ENCODE results near the gene DMD. TPM values are rescaled to one million over a fixed set of nuclear protein-coding genes. Genes with fewer than 3 reads are reported as not detected.

Gene DMD
- total and polyA plus RNA-seq, 12 donors, result 28.5 to 228 (median 168) TPM

DNA sequence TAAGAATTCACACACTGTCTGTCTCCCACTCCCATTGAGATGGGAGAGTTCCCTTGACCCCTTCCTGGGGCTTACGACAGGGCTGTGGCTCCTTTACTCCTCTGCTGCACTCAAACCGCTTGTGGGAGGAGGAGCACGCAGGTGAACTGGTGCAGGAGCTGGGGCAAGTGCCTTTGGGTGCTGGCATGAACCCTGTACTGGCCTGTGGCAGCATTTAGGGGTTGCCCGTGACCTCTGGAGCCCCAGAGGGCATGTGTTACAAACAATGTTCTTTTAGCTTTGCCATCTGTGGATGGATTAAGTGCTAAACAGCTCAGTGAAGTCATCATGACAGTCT lies 2117.7 kb downstream of the DMD start:
- Histone ChIP-seq H3K27me3 (no peaks in the 10 kb centered on the region), H3K4me3 (no peak overlapping the region), H3K36me3 (no peaks in the 10 kb centered on the region), H3K4me1 (peaks cover 0 to 2% (median 0%) of the 10 kb centered on the region in 9 donors), H3K27ac (no peak overlapping the region), H3K9me3 (no peaks in the 10 kb centered on the region)
- intact Hi-C loops (cut with DNase I), result no loop called here
- ATAC-seq, result no peak
- TF ChIP-seq, protein P1, sequence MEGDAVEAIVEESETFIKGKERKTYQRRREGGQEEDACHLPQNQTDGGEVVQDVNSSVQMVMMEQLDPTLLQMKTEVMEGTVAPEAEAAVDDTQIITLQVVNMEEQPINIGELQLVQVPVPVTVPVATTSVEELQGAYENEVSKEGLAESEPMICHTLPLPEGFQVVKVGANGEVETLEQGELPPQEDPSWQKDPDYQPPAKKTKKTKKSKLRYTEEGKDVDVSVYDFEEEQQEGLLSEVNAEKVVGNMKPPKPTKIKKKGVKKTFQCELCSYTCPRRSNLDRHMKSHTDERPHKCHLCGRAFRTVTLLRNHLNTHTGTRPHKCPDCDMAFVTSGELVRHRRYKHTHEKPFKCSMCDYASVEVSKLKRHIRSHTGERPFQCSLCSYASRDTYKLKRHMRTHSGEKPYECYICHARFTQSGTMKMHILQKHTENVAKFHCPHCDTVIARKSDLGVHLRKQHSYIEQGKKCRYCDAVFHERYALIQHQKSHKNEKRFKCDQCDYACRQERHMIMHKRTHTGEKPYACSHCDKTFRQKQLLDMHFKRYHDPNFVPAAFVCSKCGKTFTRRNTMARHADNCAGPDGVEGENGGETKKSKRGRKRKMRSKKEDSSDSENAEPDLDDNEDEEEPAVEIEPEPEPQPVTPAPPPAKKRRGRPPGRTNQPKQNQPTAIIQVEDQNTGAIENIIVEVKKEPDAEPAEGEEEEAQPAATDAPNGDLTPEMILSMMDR (IDR thresholded peaks at IDR 0.05), result no peak
- DNase-seq, result no peak
- WGBS, 2 donors, result 96 to 98% methylated on average over 4 of the region's 4 CpGs

DNA sequence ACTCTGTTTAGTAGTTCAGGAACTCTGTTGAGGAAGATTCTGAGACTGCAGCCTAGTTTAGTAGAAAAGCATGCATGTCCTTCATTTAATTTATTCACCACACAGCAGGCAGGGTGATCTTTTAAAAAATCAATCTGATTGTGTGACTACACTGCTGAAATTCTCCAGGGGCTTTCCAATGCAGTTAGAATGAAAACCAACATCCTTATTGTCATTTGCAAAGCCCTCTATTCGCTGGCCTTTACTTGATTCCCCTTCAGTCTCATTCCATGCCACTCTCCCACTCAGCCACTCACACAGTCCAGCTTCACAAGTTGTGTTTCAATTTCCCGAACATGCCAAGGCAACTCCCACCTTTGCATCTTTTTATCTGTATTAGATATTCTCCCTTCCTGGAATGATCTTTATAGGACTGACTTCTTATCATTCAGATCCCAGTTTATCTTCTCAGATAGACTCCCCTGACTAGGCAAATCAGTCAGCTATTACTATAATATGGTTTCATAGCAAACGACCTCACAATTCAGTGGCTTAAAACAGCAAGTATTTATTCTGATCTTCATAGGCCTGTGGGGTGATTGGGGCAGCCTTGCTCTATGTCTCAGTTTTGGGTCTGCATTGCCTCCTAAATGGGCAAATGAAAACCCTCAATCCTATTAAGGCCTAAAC lies 2118.2 kb downstream of the DMD start:
- TF ChIP-seq, protein P1 (IDR thresholded peaks at IDR 0.05), result no peak
- H3K27ac ChIP-seq, result no peak overlapping the region
- H3K4me3 ChIP-seq, result no peak overlapping the region
- intact Hi-C loops (cut with DNase I), result no loop called here
- WGBS, 2 donors, result 69 to 76% methylated on average over 3 of the region's 3 CpGs
- ATAC-seq, result no peak
- no peaks in the 10 kb centered on the region for H3K4me1 ChIP-seq
- H3K27me3 ChIP-seq, result no peaks in the 10 kb centered on the region
- no peaks in the 10 kb centered on the region for H3K36me3 ChIP-seq
- DNase-seq, result no peak
- no peaks in the 10 kb centered on the region for H3K9me3 ChIP-seq

DNA sequence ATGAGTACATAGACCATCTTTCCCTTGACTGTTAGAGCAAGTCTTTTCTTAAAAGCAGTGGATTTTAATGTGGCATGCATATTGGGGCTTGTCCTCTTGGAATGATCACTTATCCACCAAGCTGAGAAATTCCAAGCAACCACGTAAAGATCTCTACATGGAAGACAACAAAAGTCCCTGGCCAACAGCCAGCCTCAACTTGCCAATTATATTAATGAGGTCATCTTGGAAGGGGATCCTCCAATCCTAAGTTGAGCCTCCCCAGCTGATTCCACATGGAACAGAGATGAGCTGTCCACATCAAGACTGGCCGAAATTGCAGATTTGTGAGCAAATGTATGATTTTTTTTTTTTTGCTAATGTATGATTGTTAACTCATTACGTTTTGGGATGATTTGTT lies 2118.9 kb downstream of the DMD start:
- Histone ChIP-seq H3K4me1 (no peaks in the 10 kb centered on the region), H3K27me3 (no peaks in the 10 kb centered on the region), H3K4me3 (no peak overlapping the region), H3K9me3 (no peaks in the 10 kb centered on the region), H3K27ac (no peak overlapping the region), H3K36me3 (no peaks in the 10 kb centered on the region)
- TF ChIP-seq, protein P1 (IDR thresholded peaks at IDR 0.05), result no peak
- ATAC-seq (no peak), DNase-seq (no peak)
- 43 to 53% methylated on average over 3 of the region's 3 CpGs for WGBS, 2 donors
- intact Hi-C loops (cut with DNase I), result no loop called here

DNA sequence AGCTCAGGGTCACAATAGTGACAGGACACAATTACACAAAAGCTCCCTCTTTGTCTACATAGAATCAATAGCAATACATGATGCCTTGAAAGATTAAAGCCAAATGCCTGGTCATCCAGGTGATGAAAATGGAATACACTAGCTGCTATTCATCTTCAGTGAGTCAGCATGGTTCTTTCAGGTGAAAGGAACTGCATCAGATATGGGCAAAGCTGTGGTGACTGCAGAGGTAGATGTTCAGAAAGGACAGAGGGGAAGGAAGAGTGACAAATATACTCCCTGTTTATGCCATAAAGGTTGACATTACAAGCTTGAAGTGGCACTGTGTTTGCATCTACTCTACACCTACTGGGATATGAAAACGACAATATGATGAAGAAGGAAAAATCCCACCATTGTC lies 2119.5 kb downstream of the DMD start:
- ATAC-seq, result no peak
- H3K36me3 ChIP-seq, result no peaks in the 10 kb centered on the region
- TF ChIP-seq, protein P1 (IDR thresholded peaks at IDR 0.05), result no peak
- no peaks in the 10 kb centered on the region for H3K27me3 ChIP-seq
- no peaks in the 10 kb centered on the region for H3K4me1 ChIP-seq
- H3K27ac ChIP-seq, result no peak overlapping the region
- H3K9me3 ChIP-seq, result no peaks in the 10 kb centered on the region
- DNase-seq, result no peak
- 73 to 79% methylated on average over 1 of the region's 1 CpG for WGBS, 2 donors
- intact Hi-C loops (cut with DNase I), result no loop called here
- H3K4me3 ChIP-seq, result no peak overlapping the region
